IPS-20b (cell line): ENCODE data around the gene PMEPA1.

ENCODE experiments used
- H3K27ac ChIP-seq: one replicate; pipeline ENCODE4 v1.5.1; 2013; ENCODE audit warnings: low read length
- H3K27me3 ChIP-seq: 2 replicates; pipeline ENCODE4 v1.6.1; 2013; ENCODE audit warnings: mild to moderate bottlenecking, low read length, inconsistent platforms; ENCODE audit not compliant: insufficient read depth
- H3K36me3 ChIP-seq: 2 replicates; pipeline ENCODE4 v1.6.1; 2013; ENCODE audit warnings: low read depth, mild to moderate bottlenecking, inconsistent platforms, low read length, moderate library complexity; ENCODE audit not compliant: insufficient read depth
- H3K4me1 ChIP-seq: 2 replicates; pipeline ENCODE4 v1.6.1; 2013; ENCODE audit warnings: mild to moderate bottlenecking, control low read depth, inconsistent platforms, low read length, moderate library complexity; ENCODE audit not compliant: insufficient read depth
- H3K4me3 ChIP-seq: 2 replicates; pipeline ENCODE4 v1.5.1; 2013; ENCODE audit warnings: mild to moderate bottlenecking, low read length, inconsistent platforms
- H3K9ac ChIP-seq: 2 replicates; pipeline ENCODE4 v1.6.1; 2013; ENCODE audit warnings: low read depth, mild to moderate bottlenecking, inconsistent platforms, low read length, moderate library complexity
- H3K9me3 ChIP-seq: 2 replicates; pipeline ENCODE4 v1.6.1; 2013; ENCODE audit warnings: mild to moderate bottlenecking, low read depth, low read length, inconsistent platforms; ENCODE audit not compliant: insufficient read depth

PMEPA1 gene

GRCh38 chr20:57598491-57598890 lies 111.3 kb downstream of the PMEPA1 start:
- no peak overlapping the region for H3K9ac ChIP-seq
- H3K4me3 ChIP-seq: no peak overlapping the region

More at GRCh38 chr20:57598491-57598890, 111.3 kb downstream of the PMEPA1 start:
- Histone ChIP-seq H3K36me3 (no peaks in the 10 kb centered on the region), H3K4me1 (0 out of 2 replicates have a peak, but pooled peaks cover 3% of the 10 kb centered on the region), H3K9me3 (no peaks in the 10 kb centered on the region), H3K27ac (no peak overlapping the region), H3K27me3 (no peaks in the 10 kb centered on the region)
